GM10266 (cell line): ENCODE measurements around the gene ADD2.

Experiments used
- DNase-seq: peaks from one replicate; pipeline ENCODE4 v3.0.0; 2012; ENCODE audit errors: extremely low spot score
- CTCF ChIP-seq: IDR thresholded peaks from 2 replicates; pipeline ENCODE4 v1.5.1; 2012; ENCODE audit warnings: mild to moderate bottlenecking, low read depth; ENCODE audit not compliant: control insufficient read depth, insufficient read depth; ENCODE audit errors: missing control alignments

The ADD2 gene

GRCh38 chr2:70719231-70719630, 48.8 kb downstream of the ADD2 start:
- no peak for DNase-seq
- no peak for TF ChIP-seq CTCF

GRCh38 chr2:70718736-70719135, 49.3 kb downstream of the ADD2 start:
- TF ChIP-seq CTCF, result no peak
- no peak for DNase-seq

- no peak for DNase-seq
- TF ChIP-seq CTCF, result no peak
Observed at GRCh38 chr2:70718241-70718640, 49.8 kb downstream of the ADD2 start.

- no peak for TF ChIP-seq CTCF
- no peak for DNase-seq
Observed at GRCh38 chr2:70717431-70718038, 50.5 kb downstream of the ADD2 start.

GRCh38 chr2:70716951-70717350, 51.0 kb downstream of the ADD2 start:
- no peak for DNase-seq
- no peak for TF ChIP-seq CTCF

- TF ChIP-seq CTCF, result no peak
- no peak for DNase-seq
Observed at GRCh38 chr2:70716131-70716743, 51.8 kb downstream of the ADD2 start.
